Peyer's patch (tissue), 4 donors: ENCODE measurements around the gene CEP83.

Experiments used
- CTCF ChIP-seq, 6 experiments: fragments of 450-650 bp in 4 of 6; fragments of 200-600 bp in 2 of 6; sonication (generic) in 1 of 6; IDR thresholded peaks; one replicate each; pipeline ENCODE4 v1.5.1; 2017 to 2019; ENCODE audit warnings: antibody characterized with exemption in 6 of 6, mild to moderate bottlenecking in 3 of 6, moderate library complexity in 1 of 6
- POLR2A ChIP-seq, 2 donors: fragments of 450-650 bp; IDR thresholded peaks; one replicate each; pipeline ENCODE4 v1.5.1; 2017; ENCODE audit warnings: antibody characterized with exemption in 2 of 2, mild to moderate bottlenecking in 2 of 2, moderate library complexity in 2 of 2

DNA sequence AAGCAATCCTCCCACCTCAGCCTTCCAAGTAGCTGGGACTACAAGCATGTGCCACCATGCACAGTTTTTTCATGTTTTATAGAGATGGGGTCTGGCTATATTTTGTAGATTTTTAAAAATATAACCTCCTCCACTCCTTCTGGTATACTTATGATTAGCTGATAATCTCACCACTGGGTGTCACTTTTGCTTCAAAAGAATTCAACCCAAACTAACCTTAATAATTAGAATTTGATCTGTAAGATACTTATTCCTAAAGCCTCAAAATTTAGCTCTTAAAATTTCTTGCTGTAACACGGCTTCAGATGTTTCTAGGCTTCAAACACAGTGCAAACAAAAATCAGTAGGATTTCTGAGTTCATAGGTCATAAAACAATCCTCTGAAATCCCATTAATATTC is 130.3 kb downstream of the CEP83 start:
- TF ChIP-seq CTCF (IDR thresholded peaks at IDR 0.05), result no peak
- no peak for TF ChIP-seq POLR2A (IDR thresholded peaks at IDR 0.05)
